Stimulated activated CD4-positive, alpha-beta T cell treated with anti-CD3 and anti-CD28 coated beads, Interleukin-4, amount 100 ng/mL, for 4 hours (primary cell): ENCODE data around the gene BMPR1B.
"Not testable (repeated sequence)": the region's sequence is repeated elsewhere in the genome, so short reads cannot be mapped to it uniquely, and the experiment has no call there.

Source experiments
- DNase-seq, 2 experiments: peaks; one replicate each; pipeline ENCODE4 v3.0.0-alpha.2; 2020

The BMPR1B gene

DNA sequence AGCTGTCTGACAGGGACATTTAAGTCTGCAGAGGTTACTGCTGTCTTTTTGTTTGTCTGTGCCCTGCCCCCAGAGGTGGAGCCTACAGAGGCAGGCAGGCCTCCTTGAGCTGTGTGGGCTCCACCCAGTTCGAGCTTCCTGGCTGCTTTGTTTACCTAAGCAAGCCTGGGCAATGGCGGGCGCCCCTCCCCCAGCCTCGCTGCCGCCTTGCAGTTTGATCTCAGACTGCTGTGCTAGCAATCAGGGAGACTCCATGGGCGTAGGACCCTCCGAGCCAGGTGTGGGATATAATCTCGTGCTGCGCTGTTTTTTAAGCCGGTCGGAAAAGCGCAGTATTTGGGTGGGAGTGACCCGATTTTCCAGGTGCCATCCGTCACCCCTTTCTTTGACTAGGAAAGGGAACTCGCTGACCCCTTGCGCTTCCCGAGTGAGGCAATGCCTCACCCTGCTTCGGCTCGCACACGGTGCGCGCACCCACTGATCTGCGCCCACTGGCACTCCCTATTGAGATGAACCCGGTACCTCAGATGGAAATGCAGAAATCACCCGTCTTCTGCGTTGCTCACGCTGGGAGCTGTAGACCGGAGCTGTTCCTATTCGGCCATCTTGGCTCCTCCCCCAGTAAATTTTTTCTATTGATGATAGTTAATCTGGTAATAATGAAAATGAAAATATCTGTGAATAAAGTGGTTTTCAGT lies 83.6 kb downstream of the BMPR1B start:
- DNase-seq, result not testable (repeated sequence)

DNA sequence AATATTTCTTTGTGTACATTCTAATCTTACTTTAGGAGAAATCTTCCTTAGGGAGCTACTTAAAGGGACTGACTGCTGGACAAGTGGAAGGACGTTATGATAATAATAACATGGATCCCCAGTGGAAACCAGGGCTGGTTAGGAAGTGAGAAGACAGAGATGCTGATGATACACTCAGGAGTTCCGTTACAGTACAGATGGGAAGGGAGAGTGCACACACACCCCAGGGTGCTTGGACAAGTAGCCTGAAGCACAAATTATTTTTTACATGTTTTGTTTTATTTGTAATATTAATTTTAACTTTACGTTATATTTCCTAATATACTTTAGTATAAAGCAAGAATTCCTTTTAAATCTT lies 84.1 kb downstream of the BMPR1B start:
- no peak for DNase-seq

DNA sequence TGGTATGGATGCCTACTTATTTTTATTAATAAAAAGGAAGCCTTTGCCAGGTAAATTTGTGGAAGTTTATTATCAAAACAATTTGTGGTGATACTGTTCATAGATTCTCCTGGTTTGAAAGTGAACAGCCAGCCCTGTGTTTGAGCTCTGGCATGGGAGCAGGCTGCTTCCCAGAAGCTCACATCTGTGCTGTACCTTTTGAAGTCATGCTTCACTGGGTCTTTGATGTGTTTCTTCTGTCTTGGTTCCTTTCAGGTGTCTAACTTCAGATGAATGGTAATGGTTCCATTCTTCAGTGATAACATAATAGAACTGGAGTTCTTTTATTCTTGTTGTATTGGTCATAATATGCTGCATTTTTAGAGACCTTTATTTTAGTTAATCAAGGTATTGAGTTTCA lies 85.5 kb downstream of the BMPR1B start:
- no peak for DNase-seq

DNA sequence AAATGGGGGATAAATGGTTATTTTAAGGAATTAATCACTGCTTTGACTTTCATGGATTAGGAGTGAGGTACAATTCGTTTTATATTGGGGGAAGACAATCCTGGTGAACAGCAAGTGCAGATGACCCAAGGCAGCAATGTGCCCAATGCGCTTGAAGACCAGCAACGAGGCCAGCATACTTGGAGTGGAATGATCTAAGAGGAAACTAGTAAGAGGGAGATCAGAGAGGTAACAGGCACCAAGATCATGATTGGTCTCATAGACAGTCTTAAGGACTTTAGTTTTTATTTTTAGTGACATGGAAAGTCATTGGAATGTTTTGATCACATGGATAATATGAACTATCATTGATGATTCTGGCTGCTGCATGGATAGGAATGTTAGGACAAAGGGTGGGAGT lies 90.6 kb downstream of the BMPR1B start:
- DNase-seq, result no peak

DNA sequence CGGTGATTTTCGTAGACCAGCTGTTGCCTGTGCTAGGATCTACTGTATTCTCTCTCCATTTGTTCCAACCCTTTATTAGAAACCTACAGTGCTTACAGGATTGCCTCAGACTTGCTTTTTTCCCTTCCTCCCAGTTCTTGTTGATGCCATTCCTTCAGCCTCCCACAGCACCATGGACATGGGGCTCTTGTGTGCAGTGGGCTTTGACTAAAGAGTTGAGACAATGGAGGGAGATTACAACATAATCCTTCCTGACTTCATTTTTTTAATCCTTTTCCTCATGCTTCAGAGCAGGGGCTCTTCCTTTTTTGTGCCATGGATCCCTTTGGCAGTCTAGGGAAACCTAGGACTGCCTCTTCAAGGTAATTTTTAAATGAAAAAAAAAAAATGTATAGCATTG lies 92.1 kb downstream of the BMPR1B start:
- no peak for DNase-seq

DNA sequence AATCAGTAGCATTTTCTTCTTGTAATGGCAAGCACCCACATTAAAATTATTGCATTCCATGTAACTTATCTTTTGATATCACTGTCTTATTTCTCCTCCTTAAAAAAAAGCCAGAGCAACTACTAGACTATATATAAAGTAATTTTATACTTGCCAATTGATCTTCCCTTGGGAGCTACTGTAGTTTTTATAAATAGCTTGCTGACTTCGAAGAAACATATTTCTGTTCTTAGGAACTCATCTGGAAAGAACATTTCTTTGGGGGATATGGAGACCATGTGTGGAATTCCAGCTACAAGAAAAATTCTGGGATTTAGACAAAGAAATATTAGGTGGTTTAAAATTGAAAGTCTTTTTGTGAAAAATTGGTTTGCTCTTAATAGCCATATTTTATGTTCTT lies 94.9 kb downstream of the BMPR1B start:
- no peak for DNase-seq

DNA sequence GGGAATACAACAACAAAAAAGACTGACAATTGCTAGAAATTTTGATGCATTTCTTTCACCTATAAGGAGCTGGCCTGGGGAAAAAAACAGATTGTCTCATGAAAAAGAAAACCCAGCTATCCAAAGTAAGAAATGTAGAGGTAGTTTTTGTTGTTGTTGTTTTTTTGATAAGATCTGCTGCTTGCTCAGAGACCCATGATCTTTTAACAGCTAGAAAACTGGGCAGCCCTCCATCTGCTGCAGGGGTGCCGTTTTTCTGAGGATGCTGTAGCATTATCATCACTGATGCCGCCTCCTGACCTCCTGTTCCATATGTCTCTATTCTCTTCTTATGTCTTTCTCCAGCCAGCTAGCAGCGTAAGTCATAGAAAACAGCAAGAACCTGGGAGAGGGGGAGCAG lies 98.3 kb downstream of the BMPR1B start:
- no peak for DNase-seq

DNA sequence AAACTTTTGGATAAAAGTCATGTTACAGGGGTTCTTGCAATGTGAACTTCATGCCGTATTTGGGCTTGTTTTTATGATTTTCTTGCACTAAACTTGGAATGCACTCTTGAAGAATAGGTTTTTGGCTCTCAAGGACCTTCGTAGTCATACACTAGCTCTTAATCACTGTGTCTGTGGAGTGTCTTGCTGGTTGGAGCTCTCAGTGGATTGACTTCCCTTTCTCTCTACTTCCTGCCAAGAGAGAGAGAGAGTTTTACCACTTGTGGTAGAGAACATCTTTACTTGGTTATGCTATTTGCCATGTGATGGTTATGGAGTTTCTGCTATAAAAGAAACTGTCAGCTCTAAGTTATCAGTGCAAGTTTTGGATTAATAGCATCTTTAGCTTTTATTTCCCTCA lies 112.4 kb downstream of the BMPR1B start:
- DNase-seq, result no peak

DNA sequence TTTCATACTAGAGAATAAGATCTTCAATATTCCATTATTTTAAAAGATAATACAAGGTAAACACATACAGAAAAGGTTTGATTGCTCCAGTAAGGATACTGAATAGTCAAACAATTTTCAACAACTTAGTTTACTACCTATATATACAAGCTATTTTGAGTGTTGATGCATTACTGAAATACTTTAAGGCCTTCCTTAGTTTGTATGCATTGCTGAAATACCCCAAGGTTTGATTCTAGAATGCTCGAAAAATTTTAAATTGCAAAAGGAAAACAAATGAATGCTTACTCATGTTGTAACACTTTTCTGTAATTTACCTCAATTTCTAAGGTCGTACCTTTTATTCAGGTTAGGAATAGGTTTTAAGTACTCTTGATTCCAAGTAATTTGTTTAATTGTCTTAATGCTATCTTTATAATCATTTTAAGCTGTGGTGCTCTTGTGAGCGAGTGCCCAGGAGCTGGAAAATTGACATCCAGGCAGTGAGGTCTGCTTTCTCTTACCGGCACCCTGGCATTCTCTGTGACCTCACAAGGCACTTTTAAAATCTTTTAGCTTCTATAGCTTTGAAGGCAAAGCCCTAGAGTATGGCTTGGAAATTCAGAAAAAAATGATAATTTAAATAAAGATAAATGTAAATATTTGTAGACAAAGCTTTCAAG lies 114.0 kb downstream of the BMPR1B start:
- no peak for DNase-seq

DNA sequence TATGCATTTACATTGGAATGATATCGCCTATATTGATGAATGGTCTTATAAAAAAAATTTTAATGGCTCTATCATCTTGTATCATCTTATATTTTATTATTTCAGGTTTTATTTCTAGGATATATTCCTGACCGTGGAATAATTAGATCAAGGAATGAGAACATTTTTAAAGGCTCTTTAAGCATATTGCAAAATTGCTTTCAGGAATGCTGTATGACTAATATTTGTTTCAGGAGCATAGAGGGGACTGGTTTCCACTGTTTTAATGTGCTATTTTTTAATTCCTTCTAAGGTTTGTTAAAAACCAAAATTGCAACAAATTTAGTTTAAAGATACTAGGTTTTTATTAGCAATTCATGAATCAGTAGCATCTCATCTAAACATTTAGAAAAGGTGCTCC lies 120.2 kb downstream of the BMPR1B start:
- no peak for DNase-seq

DNA sequence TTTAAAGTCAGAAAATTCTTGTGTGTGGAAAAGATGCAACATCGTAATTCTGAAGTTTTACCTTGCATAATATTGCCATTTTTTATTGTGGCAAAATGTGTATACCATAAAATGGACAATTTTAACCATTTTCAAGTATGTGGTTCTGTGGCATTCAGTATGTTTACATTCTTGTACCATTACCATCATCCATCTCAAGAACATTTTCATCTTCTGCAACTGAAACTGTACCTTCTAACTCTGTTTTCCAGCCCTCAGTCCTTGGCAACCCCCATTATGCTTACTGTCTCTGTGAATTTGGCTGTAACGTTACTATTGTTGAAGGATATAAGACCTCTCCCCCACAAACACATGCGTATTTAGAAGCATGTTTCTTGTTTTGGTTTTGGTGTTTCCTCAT lies 123.2 kb downstream of the BMPR1B start:
- DNase-seq, result no peak

DNA sequence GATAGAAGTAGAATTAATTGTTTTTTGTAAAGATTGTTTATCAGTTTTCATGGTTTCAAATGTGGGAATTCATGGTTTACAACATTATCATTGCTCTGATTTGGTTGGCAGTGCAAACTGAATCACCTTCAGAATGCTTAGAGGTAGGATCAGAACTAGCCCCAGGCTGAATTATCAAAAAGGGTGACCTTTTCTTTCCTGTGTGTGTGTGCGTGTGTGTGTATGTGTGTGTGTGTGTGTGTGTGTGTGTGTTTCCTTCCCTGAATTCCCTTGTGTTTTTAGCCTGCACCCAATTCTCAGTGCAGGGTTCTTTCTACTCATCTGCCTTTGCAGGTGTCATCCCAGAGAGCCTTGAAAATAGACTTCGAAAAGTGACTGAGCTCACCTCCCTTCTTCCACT lies 125.0 kb downstream of the BMPR1B start:
- DNase-seq, result no peak

DNA sequence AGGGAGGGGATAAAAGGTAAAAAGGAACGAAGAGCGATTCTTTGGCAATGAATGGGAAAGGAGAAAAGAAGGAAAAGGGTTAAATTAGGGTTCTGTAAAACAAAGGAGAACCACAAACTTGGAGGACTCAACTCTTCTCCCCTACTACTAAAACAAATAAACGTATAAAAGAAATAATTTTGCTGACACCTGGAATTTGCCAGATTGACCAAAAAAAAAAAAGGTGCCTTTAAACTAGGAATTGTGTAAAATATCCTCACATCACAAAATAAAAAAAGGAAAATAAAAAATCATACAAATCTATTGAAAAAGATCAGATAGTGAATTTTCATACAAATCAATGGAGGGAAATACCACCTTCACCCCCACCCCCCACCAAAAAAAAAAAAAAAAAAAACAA lies 129.3 kb downstream of the BMPR1B start:
- DNase-seq, result no peak

DNA sequence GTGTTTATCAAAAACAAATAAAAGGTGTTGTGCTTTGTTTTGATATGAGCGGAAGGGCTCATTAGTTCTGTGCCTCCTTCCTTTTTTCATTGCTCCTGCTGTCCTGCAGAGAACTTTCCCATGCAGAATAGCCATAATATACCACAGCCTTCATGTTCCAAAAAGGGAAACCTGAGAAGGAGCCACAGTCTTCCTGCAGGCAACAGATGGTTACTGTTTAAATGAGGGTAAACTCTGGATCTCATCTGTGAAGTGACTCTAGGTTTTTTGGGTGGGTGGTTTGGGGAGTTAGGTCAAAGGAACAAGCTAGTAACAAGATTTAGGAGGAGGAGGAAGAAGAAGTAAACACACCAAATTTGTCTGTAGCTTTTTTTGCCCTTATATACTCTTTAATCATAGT lies 131.8 kb downstream of the BMPR1B start:
- no peak for DNase-seq

DNA sequence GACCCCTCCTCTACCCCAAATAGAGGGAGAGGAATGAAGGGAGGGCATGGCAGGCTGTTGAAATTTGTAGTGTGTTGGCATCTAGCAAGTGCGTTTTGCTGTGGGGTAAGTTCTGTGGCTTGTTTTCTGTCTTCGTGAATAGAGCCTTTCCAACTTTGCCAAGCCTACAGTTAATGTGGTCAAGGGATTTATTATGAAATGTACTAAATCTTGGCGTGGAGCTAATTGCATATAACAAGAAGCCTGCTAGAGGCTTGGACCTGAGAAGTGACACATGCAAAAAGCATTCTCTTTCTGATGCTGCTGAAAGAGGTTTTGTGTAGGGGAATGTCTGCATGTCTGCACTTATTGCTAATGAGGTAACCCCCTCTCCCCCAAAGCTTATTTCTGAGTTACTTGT lies 132.2 kb downstream of the BMPR1B start:
- DNase-seq, result no peak

DNA sequence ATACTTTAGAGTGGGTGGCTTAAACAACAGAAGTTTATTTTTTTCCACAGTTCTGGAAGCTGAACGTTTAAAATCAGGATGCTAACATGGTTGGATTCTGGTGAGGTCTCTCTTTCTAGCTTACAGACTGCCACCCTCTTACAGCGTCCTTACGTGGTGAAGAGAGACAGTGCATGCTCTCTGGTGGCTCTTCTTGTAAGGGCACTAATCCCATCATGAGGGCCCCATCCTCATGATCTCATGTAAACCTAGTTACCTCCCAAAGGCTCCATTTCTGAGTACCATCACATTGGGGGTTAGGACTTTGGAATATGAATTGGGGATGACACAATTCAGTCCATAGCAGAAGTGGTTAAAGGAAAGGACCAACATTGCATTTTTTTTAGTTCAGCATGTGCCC lies 132.8 kb downstream of the BMPR1B start:
- no peak for DNase-seq

DNA sequence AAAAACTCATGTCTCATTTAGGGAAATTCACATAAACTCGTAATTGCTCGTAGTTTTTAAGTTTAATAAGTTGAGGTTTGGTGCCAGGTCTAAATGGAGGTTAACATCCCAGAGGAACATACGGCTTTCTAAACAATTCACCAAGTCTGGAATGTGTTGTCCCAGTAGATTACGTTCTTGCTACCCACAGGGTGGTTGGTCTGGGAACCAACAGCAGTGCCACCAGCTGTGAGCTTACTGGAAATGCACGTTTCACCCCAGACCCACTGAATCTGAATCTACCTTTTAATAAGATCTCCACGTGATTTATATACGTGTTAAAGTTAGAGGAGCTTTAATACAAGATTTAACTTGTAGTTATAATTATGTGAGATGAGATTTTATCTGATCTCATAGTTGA lies 134.3 kb downstream of the BMPR1B start:
- DNase-seq, result no peak

DNA sequence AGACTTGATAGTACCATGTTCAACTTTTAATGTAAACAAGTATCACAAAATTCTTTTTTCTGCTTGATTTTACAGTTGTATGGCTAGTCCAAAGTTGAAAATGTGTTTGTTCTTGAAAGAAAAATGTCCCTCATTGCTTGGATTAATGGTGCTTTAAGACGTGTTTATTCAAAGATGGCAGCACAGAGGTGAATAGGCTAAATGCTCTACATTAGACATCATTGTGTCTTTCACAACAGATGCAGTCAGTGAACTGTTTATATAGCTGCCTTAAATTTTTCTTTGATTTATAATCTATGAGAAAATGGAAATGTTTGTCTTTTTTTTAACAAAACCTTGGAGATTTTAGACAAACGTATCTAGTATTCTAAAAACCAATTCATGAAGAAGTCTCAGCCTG lies 137.3 kb downstream of the BMPR1B start:
- DNase-seq, result no peak

DNA sequence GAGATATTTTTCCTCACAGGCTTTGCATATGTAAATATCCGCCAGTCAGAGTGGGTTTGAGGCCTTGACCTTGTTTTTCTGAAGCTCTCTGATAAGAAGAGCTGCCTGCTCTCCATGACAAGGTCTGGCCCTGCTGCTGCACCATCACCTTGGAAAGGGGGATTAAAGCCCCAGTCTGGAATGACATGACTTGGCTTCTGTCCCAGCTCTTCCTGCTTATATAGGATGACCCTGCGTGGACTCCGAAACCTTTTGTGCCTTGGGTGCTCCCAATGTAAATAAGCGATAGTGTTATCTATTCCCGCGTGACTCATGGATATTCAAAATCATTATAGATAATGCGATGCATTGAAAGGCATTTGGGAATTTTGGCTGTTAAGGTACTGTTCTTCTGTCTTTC lies 139.3 kb downstream of the BMPR1B start:
- no peak for DNase-seq

DNA sequence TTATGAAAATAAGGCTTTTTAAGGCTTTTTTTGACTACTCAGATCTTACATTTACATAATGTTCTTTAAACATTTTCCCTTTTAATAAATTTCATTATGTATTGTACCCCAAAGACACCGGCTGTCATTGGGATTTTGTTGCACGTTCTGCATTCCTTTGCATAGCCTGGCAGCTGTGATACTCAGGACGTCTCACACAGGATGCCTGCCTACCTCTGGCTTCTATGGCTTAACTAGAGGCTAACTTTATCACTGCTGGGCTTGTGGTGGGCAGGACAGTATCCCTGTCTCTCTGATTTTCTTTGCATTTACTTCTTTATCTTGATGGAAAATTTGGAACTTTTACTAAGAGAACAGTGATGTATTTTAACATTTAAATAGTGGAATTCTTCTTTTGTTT lies 147.8 kb downstream of the BMPR1B start:
- no peak for DNase-seq

DNA sequence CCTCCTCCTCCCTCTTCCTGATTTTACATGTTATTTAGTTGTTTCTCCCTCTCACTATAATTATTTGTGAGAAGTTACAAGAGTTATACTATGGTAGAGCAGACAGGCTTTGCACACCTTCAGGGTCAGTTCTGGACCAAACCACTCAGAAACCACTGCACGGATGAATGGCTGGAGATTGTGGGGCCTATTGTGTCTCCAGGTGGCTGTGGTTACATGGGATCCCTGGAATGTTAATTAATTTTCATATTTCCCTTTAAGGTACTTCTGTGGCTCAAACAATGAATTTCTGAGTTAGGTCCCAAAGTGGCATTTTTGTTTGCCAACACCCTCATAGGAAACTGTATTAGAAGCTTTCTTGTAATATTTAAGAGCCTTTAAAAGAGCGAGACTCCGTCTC lies 151.9 kb downstream of the BMPR1B start:
- no peak for DNase-seq

DNA sequence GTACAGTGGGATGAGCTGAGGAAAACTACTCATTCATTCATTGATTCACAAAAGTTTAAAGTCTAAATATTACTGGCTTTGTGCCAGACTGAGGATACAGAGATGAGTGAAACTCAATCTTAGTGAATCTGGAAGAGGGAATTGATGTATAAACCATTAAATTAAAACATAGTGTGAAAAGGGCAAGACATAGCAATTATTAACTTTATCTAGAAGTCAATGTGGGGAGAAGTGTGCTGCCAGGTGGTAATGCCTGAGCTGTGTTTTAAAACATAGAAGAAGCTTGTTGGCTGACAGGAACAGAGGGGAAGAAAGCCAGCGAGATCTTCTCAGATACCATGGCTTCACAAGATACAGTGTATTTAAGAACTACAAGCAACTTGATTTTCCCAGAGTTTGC lies 153.4 kb downstream of the BMPR1B start:
- DNase-seq, result no peak

DNA sequence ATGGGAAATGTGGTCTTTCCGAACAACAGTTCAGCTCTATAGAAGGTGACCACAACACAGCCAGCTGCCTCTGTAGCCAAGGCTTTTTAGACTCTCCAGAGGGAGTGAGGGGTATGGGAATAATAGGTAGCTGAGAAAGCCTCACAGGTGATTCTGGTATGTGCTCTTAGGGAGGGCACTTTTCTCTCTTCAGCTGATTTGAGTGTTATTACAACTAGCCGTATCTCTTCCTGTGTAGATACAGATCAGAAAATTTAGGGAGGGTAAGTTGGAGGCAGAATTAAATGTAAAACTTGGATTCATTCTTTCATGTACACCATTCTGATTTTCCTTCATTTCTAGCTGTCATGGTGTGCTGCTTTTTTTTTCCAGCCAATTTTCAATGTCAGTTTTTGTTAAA lies 154.9 kb downstream of the BMPR1B start:
- no peak for DNase-seq

DNA sequence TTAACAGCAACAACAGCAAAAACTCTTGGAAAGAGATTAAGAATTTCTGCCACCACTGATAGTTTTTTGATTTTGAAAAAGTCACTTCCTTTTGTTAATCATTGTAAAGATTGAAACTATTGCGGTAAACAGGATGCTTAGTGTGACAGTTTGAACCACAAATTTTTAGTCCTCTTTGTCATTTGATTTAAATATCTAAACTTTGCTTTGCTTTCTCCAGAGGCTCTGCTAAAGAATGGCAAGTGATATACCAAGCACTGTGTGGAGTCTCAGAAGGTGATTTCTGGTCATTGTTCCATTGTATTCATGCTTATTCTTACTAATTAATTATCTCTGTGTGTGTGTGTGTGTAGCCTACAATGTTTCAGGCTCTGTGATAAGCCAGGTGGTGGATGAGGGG lies 155.6 kb downstream of the BMPR1B start:
- DNase-seq, result no peak

DNA sequence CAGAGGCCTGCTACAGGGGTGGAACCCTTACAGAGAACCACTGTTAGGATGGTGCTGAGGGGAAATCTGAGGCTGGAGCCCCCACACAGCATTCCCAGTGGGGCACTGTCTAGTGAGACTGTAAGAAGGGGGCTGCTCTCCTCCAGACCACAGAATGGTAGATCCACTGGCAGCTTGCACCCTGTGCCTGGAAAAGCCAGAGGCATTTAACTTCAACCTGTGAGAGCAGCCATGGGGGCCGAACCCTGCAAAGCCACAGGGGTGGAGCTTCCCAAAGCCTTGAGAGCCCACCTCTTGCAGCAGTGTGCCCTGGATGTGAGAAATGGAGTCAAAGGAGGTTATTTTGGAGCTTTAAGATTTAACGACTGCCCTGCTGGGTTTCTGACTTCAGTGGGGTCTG lies 159.4 kb downstream of the BMPR1B start:
- no peak for DNase-seq
